Measurements from ENCODE around the gene SLC29A1. TPM values are rescaled to one million over a fixed set of nuclear protein-coding genes. Genes with fewer than 3 reads are reported as not detected.

Gene SLC29A1
- total and polyA plus RNA-seq, 2 of the 8 experiments (the other 6 are each of a cell fraction or from before 2014, with no cell fraction given) = 187 to 558 TPM

GRCh38 chr6:44222486-44223318, 693 bp upstream of the SLC29A1 start:
- H2BK20ac ChIP-seq (ENCODE audit: low read length) = peak overlapping the region; percentile 93
- peak overlapping the region; percentile 29 to 75 (median 52) for H3K4me3 ChIP-seq (ENCODE audit: extremely low read depth in 1 of 4, insufficient read depth in 2 of 4, low read depth in 3 of 4, low read length in 4 of 4)
- H2BK120ac ChIP-seq (replicated peaks; ENCODE audit: low read depth, low read length) = peak overlapping the region; percentile 84
- no peak overlapping the region for H2AFZ ChIP-seq (ENCODE audit: low read length)
- H3K79me2 ChIP-seq (ENCODE audit: control insufficient read depth in 1 of 2, insufficient read depth in 2 of 2, low read length in 2 of 2) = peaks cover 10 to 38% of the 10 kb centered on the region in 2 experiments; a peak in 3 of 4 replicates
- peak overlapping the region; percentile 65; the same call in 1 of the 2 replicates for H2AK5ac ChIP-seq (ENCODE audit: low read depth, low read length)
- peak overlapping the region; percentile 76; the same call in 1 of the 2 replicates for H2BK5ac ChIP-seq (ENCODE audit: low read depth, low read length)
- peak overlapping the region; percentile 95 for H3K18ac ChIP-seq (ENCODE audit: extremely low read depth, low read length)
- ChIA-PET CTCF (ENCODE audit: partially characterized antibody) (interaction anchor here (0.6 to 19.4 kb wide), 14 partner anchors 10 to 550 kb away, joined by 3 to 287 read pairs (median 7); partner anchors contain the start of genes HSP90AB1 and SLC35B2), POLR2A (ENCODE audit: partially characterized antibody) (interaction anchor here (0.5 to 21.0 kb wide), 11 partner anchors 13 to 766 kb away, joined by 3 to 477 read pairs (median 19); partner anchors contain the start of genes AARS2, HSP90AB1 and SLC35B2)
- peaks cover 16% of the 10 kb centered on the region for H3K23me2 ChIP-seq (ENCODE audit: low read depth, low read length)
- peaks cover 0 to 3% (median under 1%) of the 10 kb centered on the region in 4 experiments; a peak in 3 of 8 replicates for H3K36me3 ChIP-seq (ENCODE audit: control insufficient read depth in 2 of 4, insufficient read depth in 4 of 4, low read length in 3 of 4)
- H4K20me1 ChIP-seq (replicated peaks in 1 of 2; ENCODE audit: control insufficient read depth in 1 of 2, insufficient read depth in 2 of 2, low read length in 2 of 2) = peaks cover 25 to 28% of the 10 kb centered on the region in 2 experiments
- no peak overlapping the region for H3K27ac ChIP-seq (ENCODE audit: low read depth, low read length)
- peak overlapping the region; percentile 33 for H3K14ac ChIP-seq (ENCODE audit: insufficient read length)
- H3K4ac ChIP-seq (replicated peaks; ENCODE audit: insufficient read length, low read depth, low read length) = peak overlapping the region; percentile 84
- peak overlapping the region; percentile 53 for H4K5ac ChIP-seq (ENCODE audit: insufficient read length, low read depth, low read length)
- no peaks in the 10 kb centered on the region for H3K9me3 ChIP-seq (ENCODE audit: insufficient read depth in 2 of 2, low read depth in 1 of 2, low read length in 1 of 2)
- peak overlapping the region; percentile 99 for H4K91ac ChIP-seq (replicated peaks; ENCODE audit: insufficient read length, low read length)
- H3K56ac ChIP-seq (replicated peaks; ENCODE audit: insufficient read length, low read depth, low read length) = peak overlapping the region; percentile 80
- peak overlapping the region; percentile 94 to 95 for H3K4me2 ChIP-seq (ENCODE audit: insufficient read depth in 1 of 2, low read depth in 2 of 2, low read length in 2 of 2)
- TF ChIP-seq CTBP2 (IDR thresholded peaks at IDR 0.05; ENCODE audit: borderline replicate concordance, insufficient read depth, insufficient read length, low read length) = peak; percentile 61
- TF ChIP-seq KDM1A (IDR thresholded peaks at IDR 0.05; ENCODE audit: borderline replicate concordance, low read length) = 0 out of 2 replicates have a peak, but pooled peaks have one; percentile 24
- peak; percentile 52; the same call in 1 of the 2 replicates for TF ChIP-seq EGR1 (IDR thresholded peaks at IDR 0.05; ENCODE audit: borderline replicate concordance, low read depth, low read length)
- no peak for TF ChIP-seq MAX (IDR thresholded peaks at IDR 0.05)
- peak; percentile 25 for TF ChIP-seq SAP30 (IDR thresholded peaks at IDR 0.05; ENCODE audit: insufficient read depth, insufficient replicate concordance, low read length)
- H3K4me1 ChIP-seq (replicated peaks in 1 of 4; ENCODE audit: control insufficient read depth in 3 of 4, insufficient read depth in 4 of 4, low read length in 3 of 4) = peaks cover 25 to 58% (median 41%) of the 10 kb centered on the region in 4 experiments
- H2BK12ac ChIP-seq (ENCODE audit: low read depth, low read length) = peak overlapping the region; percentile 98; the same call in 1 of the 2 replicates
- H3K79me1 ChIP-seq (ENCODE audit: low read depth, low read length) = peaks cover 16% of the 10 kb centered on the region
- H4K8ac ChIP-seq (ENCODE audit: extremely low read depth, insufficient read depth, low read length) = peak overlapping the region; percentile 76; the same call in 1 of the 2 replicates
- DNase-seq (ENCODE audit: low read depth in 1 of 2, low spot score in 2 of 2) (no peak), FAIRE-seq (no peak)
- H3K27me3 ChIP-seq (replicated peaks in 1 of 4; ENCODE audit: control insufficient read depth in 3 of 4, extremely low read depth in 1 of 4, insufficient read depth in 3 of 4, low read length in 3 of 4) = no peaks in the 10 kb centered on the region
- H3K23ac ChIP-seq (ENCODE audit: insufficient read length) = peak overlapping the region; percentile 37
- H2BK15ac ChIP-seq (ENCODE audit: low read length) = peak overlapping the region; percentile 88
- 6% methylated on average over 25 of the region's 26 CpGs; no CpG with 5 or more reads in 1 of the 2 experiments for WGBS, 2 experiments (ENCODE audit: extremely low coverage in 1 of 2, insufficient coverage in 1 of 2, insufficient read length in 1 of 2, insufficient replicate concordance in 2 of 2, low coverage in 1 of 2, low lambda C conversion rate in 2 of 2, missing lambda C conversion rate in 1 of 2)
- H3K9ac ChIP-seq (replicated peaks in 1 of 4; ENCODE audit: extremely low read depth in 1 of 4, low read depth in 3 of 4, low read length in 3 of 4) = no peak overlapping the region; a peak in 2 of 7 replicates
